RPMI8226 (cell line): ENCODE data around the gene C10orf105.

ENCODE experiments used
- DNase-seq: peaks from one replicate; pipeline ENCODE4 v3.0.0-alpha.2; 2015

C10orf105 gene

DNA sequence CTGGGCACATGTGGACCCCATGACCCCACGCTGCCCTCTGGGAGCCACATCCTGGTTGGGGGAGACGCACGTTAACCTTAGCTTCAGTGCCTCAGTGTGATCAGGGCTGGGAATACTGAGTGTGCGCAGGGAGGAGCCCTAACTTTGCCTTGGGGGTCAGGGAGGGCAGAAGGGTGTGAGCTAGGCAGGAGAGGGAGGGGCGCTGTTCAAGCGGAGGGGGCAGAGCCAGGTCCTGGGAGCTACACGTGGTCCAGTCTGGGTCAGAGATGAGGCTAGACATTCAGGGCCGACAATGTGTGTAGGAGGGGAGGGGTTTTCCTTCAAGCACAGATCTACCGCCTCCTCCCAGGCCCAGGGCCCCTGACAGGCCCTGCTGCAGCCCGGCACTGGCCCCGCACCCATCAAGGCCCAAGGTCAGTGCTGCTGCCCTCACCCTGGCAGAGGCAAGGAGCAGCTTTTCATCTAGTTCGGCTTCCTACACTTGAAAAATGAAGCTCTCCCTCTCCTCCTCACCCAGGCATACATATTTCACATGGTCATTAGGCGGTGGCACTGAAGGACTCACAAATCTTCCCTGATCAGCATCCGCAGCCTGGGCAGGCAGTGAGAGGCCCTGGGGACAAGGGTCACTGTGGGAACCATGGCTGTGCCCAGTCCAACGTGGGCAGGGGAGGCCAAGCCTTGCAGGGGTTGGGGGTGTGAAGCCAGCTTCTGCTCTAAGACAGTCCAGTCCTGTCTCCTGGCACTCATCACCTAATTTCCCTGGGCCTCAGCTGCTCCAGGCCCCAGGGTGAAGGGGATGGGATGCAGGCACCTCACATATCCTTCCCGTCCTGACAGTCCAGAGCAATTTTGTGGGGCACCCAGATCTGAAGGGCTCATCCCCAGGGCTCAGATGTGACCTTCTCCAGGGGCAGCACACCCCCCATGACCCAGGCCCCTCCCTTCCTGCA lies 47.3 kb downstream of the C10orf105 start:
- no peak for DNase-seq

DNA sequence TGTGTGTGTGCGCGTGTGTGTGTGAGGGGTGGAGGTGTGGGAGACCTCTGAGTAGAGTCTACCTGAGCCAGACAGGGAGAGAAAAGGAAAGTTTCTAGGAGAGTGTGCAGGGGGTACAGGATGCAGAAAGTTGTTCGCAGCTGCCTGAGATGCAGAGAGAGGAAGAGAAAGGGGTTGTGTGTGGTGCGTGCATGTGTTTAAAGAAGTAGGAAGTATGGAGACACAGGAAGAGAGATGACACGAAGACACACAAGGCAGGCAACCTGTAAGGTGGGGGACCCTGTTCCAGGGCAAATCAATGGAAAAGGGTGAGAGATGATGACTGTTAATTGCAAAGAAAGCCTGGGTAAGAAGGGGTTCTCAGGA lies 52.2 kb downstream of the C10orf105 start:
- DNase-seq, result no peak

DNA sequence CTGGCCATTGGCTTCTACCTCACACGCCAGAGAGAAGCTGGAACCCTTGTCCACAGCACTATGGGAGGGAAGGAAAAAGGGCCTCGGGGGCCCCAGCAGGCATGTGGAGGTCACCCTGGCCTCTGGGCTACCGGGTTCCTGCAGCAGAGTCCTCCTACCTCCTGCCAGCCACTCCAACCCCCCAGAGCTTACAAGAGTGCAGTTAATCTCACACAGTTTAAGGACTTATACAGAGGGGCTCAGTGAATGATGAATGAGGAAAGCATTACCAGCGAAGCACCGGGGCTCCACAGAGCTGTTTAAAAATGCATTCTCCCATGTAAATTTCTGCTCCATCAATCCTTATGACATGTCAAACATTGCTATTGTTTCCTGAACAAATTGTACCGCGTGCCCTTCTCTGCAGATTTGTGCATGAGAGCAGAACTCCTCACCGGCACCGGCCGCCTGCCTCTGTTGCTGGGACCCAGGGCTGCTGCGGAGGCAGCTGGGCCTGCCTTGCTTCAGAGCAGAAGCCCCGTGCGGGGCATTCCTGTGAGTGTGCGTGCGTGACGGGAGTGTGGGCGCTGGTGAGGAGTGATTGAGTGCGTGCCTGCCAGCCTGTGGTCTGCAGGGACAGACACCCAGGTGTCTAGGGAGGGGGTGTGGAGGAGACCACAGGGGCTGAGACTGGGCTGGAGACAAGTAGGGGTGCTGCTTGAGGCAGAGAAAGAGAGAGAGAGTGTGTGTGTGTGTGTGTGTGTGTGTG lies 52.8 kb downstream of the C10orf105 start:
- DNase-seq, result no peak

DNA sequence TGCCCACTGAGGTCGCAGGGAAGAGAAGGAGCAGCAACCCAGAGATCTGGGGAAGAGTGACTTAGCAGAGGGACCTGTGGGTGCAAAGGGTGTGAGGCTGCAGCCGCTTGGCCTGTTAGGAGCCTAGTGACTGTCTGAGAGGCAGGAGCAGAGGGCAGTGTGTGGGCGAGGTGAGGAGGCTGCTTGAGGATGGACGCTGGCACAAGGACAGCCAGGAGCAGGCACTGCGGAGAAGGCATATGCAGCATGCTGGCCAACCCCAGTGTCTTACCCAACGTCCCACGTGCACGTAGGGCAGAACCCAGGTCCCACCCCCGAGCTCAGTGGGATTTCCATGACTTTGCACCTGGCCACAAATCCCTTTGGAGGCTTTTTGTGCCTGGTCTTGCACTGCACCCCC lies 54.1 kb downstream of the C10orf105 start:
- DNase-seq, result no peak

DNA sequence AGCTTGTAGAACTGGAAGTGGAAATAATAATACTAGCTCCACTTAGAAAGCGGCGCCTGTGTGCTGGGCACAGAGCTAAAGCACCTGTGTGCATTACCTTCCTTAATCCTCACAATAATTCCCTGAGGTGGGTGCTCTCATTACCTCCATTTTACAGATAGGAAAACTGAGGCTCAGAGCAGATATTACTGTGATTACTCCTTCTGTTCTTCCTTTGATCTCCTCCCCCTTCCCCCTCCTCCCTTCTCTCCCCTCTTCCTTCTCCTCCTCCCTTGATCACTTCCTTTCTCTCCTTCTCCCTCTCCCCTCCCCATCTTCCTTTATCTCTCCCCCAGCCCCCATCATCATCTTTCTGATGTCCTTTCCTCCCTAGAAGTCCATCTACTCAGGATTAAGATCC lies 55.0 kb downstream of the C10orf105 start:
- no peak for DNase-seq

DNA sequence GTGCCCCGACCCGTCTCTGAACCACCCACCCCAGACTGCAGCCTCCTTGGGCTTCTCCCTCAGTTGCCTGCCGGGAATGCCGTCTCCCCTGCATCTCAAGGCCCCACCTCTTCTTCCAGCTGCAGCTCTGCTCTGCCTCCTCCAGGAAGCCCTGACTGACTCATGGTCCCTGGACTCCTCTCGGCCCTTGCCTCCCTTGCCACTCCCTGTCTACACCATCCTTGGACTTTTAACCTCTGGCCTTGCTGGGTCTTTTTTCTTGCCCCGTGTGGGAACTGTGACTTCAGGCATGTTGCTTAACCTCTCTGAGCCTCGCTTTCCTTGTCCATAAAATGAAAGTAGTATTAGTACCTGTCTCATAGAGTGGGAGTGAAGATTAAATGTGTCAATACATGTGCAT lies 56.3 kb downstream of the C10orf105 start:
- DNase-seq, result no peak

DNA sequence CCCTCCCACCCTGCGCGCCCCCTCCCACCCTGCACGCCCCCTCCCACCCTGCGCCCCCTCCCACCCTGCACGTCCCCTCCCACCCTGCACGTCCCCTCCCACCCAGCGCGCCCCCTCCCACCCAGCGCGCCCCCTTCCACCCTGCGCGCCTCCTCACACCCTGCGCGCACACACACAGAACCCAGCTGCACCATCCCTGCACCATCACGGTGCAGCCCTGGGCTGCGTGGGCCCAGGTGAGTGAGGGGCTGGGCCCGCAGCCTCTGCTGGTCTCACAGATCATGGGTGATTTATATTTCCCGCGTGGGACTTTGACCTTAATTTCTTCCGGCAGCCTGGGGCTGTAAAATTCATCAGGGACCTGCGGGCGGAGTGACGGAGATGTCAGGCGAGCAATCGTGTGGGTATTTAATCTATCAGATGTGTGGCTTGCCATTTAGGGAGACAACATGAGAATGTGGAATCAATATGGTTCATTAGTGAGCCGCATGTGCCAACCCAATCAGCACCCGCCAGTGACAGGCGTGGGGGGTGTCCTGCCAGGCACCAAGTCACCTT lies 57.7 kb downstream of the C10orf105 start:
- DNase-seq, result no peak
